B cell (primary cell): ENCODE results near the gene SOCS3. TPM values are rescaled to one million over a fixed set of nuclear protein-coding genes. Genes with fewer than 3 reads are reported as not detected.

Source experiments
- ATAC-seq: fragments of 200-7000 bp; cut with Tn5 transposase; one replicate; pipeline ENCODE4 v1.10.0; 2021; ENCODE audit warnings: low read depth, mild to moderate bottlenecking, moderate number of reproducible peaks, moderate library complexity
- CTCF ChIA-PET: fragments of 350-600 bp; sonication (Branson Sonifier 250); formaldehyde crosslinking; loops from one replicate; lab custom pipeline; 2021; ENCODE audit warnings: antibody characterized with exemption, inconsistent platforms; lab: Charles Lee
- POLR2A ChIA-PET: fragments of 350-600 bp; sonication (Branson Sonifier 250); formaldehyde crosslinking; loops from one replicate; lab custom pipeline; 2021; ENCODE audit warnings: antibody characterized with exemption; lab: Charles Lee
- DNase-seq: peaks from one replicate; pipeline ENCODE4 v3.0.0; 2013
- H2AFZ ChIP-seq: 2 replicates; pipeline ENCODE4 v1.6.1; 2012; ENCODE audit warnings: mild to moderate bottlenecking, low read depth, low read length; ENCODE audit not compliant: insufficient read depth, poor library complexity, severe bottlenecking
- H3K27ac ChIP-seq, 2 donors: 1 replicate in 1 of 2; 2 replicates in 1 of 2; pipeline ENCODE4 v1.5.1; 2012 to 2013; ENCODE audit warnings: low read length in 2 of 2, mild to moderate bottlenecking in 2 of 2, moderate library complexity in 1 of 2
- H3K27me3 ChIP-seq, 4 experiments: fragments of 200-600 bp in 1 of 4; sonication (generic) in 1 of 4; replicated peaks in 1 of 4; 1 replicate in 2 of 4; 2 replicates in 2 of 4; pipeline versions ENCODE4 v1.6.1 to v1.7.0; 2013 to 2016; ENCODE audit warnings: low read length in 3 of 4, mild to moderate bottlenecking in 2 of 4, mixed read lengths in 1 of 4, moderate library complexity in 1 of 4; ENCODE audit not compliant: insufficient read depth in 4 of 4, control insufficient read depth in 3 of 4; ENCODE audit errors: control extremely low read depth in 1 of 4
- H3K36me3 ChIP-seq, 2 experiments: replicated peaks in 1 of 2; 1 replicate in 1 of 2; 2 replicates in 1 of 2; pipeline versions ENCODE4 v1.6.1 to v1.7.1; 2013; ENCODE audit warnings: low read length in 1 of 2; ENCODE audit not compliant: insufficient read depth in 2 of 2, control insufficient read depth in 1 of 2; ENCODE audit errors: control extremely low read depth in 1 of 2, extremely low read depth in 1 of 2
- H3K4me1 ChIP-seq, 2 donors: fragments of 200-600 bp in 1 of 2; sonication (generic) in 1 of 2; 1 replicate in 1 of 2; 2 replicates in 1 of 2; pipeline versions ENCODE4 v1.5.1 to v1.6.1; 2013 to 2017; ENCODE audit warnings: low read length in 2 of 2; ENCODE audit not compliant: control insufficient read depth in 2 of 2, insufficient read depth in 2 of 2
- H3K4me2 ChIP-seq: replicated peaks from 2 replicates; pipeline ENCODE3; 2012; ENCODE audit warnings: mild to moderate bottlenecking, low read depth, low read length; ENCODE audit not compliant: poor library complexity, severe bottlenecking
- H3K4me3 ChIP-seq, 5 experiments: fragments of 200-600 bp in 1 of 5; sonication (generic) in 1 of 5; 1 replicate in 3 of 5; 2 replicates in 2 of 5; pipeline versions ENCODE4 v1.5.1 to v1.7.0; 2011 to 2016; ENCODE audit warnings: low read length in 4 of 5, mild to moderate bottlenecking in 4 of 5, low read depth in 2 of 5, control low read depth in 1 of 5, moderate library complexity in 1 of 5; ENCODE audit not compliant: insufficient read depth in 1 of 5; ENCODE audit errors: control extremely low read depth in 1 of 5, extremely low read depth in 1 of 5
- H3K79me2 ChIP-seq: fragments of 200-600 bp; sonication (generic); one replicate; pipeline ENCODE4 v1.6.0; 2016; ENCODE audit warnings: low read length; ENCODE audit not compliant: control insufficient read depth, insufficient read depth
- H3K9ac ChIP-seq: fragments of 200-600 bp; sonication (generic); 2 replicates; pipeline ENCODE4 v1.6.1; 2017; ENCODE audit warnings: mild to moderate bottlenecking, low read length, moderate library complexity
- H3K9me3 ChIP-seq, 3 donors: one replicate each; pipeline versions ENCODE4 v1.6.1 to v1.7.1; 2013; ENCODE audit warnings: low read length in 2 of 3; ENCODE audit not compliant: control insufficient read depth in 2 of 3, insufficient read depth in 1 of 3; ENCODE audit errors: control extremely low read depth in 1 of 3
- H4K20me1 ChIP-seq: 2 replicates; pipeline ENCODE4 v1.6.0; 2012; ENCODE audit warnings: mild to moderate bottlenecking, low read length; ENCODE audit not compliant: insufficient read depth, control insufficient read depth, poor library complexity, severe bottlenecking
- H3K27ac Mint-ChIP-seq: one replicate; pipeline ENCODE4 v1.8.0; 2021; ENCODE audit warnings: mixed read lengths
- H3K27me3 Mint-ChIP-seq: one replicate; pipeline ENCODE4 v1.8.0; 2021; ENCODE audit warnings: mixed read lengths
- H3K4me1 Mint-ChIP-seq: one replicate; pipeline ENCODE4 v1.8.0; 2021; ENCODE audit warnings: mixed read lengths
- H3K4me3 Mint-ChIP-seq: one replicate; pipeline ENCODE4 v1.8.0; 2021; ENCODE audit warnings: mixed read lengths
- H3K9me3 Mint-ChIP-seq: one replicate; pipeline ENCODE4 v1.8.0; 2022; ENCODE audit warnings: mixed read lengths; ENCODE audit not compliant: insufficient read depth
- CTCF ChIP-seq: fragments of 200-600 bp; IDR thresholded peaks from one replicate; pipeline ENCODE4 v1.8.0; 2022; ENCODE audit warnings: antibody characterized with exemption, mild to moderate bottlenecking
- EZH2 ChIP-seq: IDR thresholded peaks from 2 replicates; pipeline ENCODE4 v1.6.1; 2012; ENCODE audit warnings: borderline replicate concordance, low read depth, mild to moderate bottlenecking, moderate library complexity, low read length; ENCODE audit not compliant: insufficient read depth, poor library complexity, severe bottlenecking
- WGBS: methylation state at CpG from one replicate; pipeline ENCODE4 v1.1.5; 2013; ENCODE audit warnings: missing lambda C conversion rate; ENCODE audit not compliant: insufficient coverage; 5-methylcytosine and 5-hydroxymethylcytosine counted together
- intact Hi-C: fragments of 100-400 bp; cut with micrococcal nuclease; formaldehyde crosslinking; loops from one replicate; pipeline ENCODE4 v1.10.0; 2022
- polyA plus RNA-seq: library from polyadenylated mRNA; depleted of rRNA; stranded (reverse); fragments of >200 nt; gene quantifications from 2 replicates; pipeline ENCODE4 v1.2.3, GENCODE V29; 2012
- total RNA-seq, 2 donors: library from RNA; stranded (reverse); fragments of 120-200 nt in 1 of 2; gene quantifications; 1 replicate in 1 of 2; 2 replicates in 1 of 2; pipeline versions ENCODE4 v1.2.3 to v1.2.4, GENCODE V29; 2013 to 2022

The SOCS3 gene
- total and polyA plus RNA-seq, 2 donors (not counting 1 experiment from before 2014, with no cell fraction given), result 41.8 to 67.6 TPM

DNA sequence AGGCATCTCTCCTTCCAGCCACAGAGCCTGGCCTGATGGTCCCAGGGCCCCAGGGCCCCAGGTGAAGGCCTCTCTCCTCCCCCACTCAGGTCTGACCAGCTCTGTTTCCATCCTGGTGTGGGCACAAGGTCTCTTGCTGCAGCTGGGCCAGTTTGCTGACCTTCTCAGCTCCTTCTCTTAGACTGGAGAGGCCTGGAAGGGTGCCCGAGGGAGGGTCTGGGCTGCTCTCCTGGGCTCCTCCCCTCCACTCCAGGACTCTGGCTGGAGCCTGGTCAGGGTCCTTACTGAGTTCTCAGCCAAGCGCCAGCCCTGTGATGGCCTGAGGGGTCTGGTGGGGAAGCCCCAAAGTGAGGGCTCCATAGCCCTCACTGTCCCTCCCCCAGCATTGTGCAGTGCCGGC is 12.4 kb downstream of the SOCS3 start:
- Histone ChIP-seq H3K9ac (no peak overlapping the region), H3K27ac (no peak overlapping the region), H4K20me1 (no peaks in the 10 kb centered on the region), H3K4me1 (peaks cover 58 to 79% of the 10 kb centered on the region in 2 donors), H3K36me3 (no peaks in the 10 kb centered on the region), H2AFZ (no peak overlapping the region), H3K4me2 (peak overlapping the region; percentile 46), H3K9me3 (peaks cover 0 to 9% (median 0%) of the 10 kb centered on the region in 3 donors), H3K27me3 (no peaks in the 10 kb centered on the region), H3K79me2 (no peaks in the 10 kb centered on the region), H3K4me3 (no peak overlapping the region)
- no peak for DNase-seq
- no peak for ATAC-seq
- H3K27me3 Mint-ChIP-seq, result no peaks in the 10 kb centered on the region
- H3K4me1 Mint-ChIP-seq, result peaks cover 72% of the 10 kb centered on the region
- peak overlapping the region; percentile 10 for H3K27ac Mint-ChIP-seq
- POLR2A ChIA-PET, result interaction anchor here (0.6 kb wide), 1 partner anchor 195 kb away, joined by 3 read pairs; no protein-coding TSS in a partner anchor
- WGBS, result 93% methylated on average over 3 of the region's 3 CpGs
- intact Hi-C loops, result no loop called here
- no peak overlapping the region for H3K4me3 Mint-ChIP-seq
- CTCF ChIA-PET, result interaction anchor here (1.1 to 14.5 kb wide), 3 partner anchors 9 to 74 kb away, joined by 4 to 171 read pairs (median 7); partner anchors contain the start of gene SOCS3
- no peaks in the 10 kb centered on the region for H3K9me3 Mint-ChIP-seq
- TF ChIP-seq CTCF, result no peak
- no peak for TF ChIP-seq EZH2

DNA sequence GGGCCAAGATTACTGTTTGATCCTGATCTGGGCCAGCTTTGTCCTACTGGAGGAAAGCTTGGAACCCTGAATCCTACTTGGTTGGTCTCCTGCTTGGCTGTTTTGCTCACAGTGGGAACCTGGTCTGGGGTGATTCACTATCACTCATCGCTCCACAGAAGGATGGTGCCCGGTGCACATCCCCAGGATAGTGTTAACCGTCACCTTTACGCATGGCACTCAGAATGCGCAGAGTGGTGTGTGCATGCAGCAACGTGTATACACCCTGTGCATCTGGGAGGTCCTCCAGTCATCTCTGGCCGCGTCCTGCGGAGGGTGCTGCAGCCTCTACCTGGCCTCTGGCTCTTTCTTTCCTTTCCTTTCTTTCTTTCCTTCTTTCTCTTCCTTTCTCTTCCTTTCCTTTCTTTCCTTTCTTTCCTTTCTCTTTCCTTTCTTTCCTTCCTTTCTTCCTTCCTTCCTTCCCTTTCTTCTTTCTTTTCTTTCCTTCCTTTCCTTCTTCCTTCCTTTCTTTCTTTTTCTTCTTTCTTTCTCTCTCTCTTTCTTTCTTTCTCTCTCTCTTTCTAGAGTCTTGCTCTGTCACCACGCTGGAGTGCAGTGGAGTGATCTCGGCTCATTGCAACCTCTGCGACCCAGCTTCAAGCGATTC is 13.1 kb downstream of the SOCS3 start:
- TF ChIP-seq EZH2 (no peak), CTCF (no peak)
- DNase-seq, result no peak
- H4K20me1 ChIP-seq, result no peaks in the 10 kb centered on the region
- H3K9me3 Mint-ChIP-seq, result no peaks in the 10 kb centered on the region
- H3K9me3 ChIP-seq, result peaks cover 0 to 7% (median 0%) of the 10 kb centered on the region in 3 donors
- CTCF ChIA-PET, result interaction anchor here (0.7 to 14.5 kb wide), 4 partner anchors 9 to 260 kb away, joined by 3 to 171 read pairs (median 6); partner anchors contain the start of gene SOCS3
- no peaks in the 10 kb centered on the region for H3K36me3 ChIP-seq
- peaks cover 69% of the 10 kb centered on the region for H3K4me1 Mint-ChIP-seq
- WGBS, result 97% methylated on average over 9 of the region's 13 CpGs
- no peak overlapping the region for H3K4me3 ChIP-seq
- peak overlapping the region; percentile 26 for H3K27ac Mint-ChIP-seq
- H3K9ac ChIP-seq, result no peak overlapping the region
- POLR2A ChIA-PET, result no interaction called here
- H3K27me3 ChIP-seq, result no peaks in the 10 kb centered on the region
- H3K4me2 ChIP-seq, result no peak overlapping the region
- no peak overlapping the region for H2AFZ ChIP-seq
- H3K79me2 ChIP-seq, result no peaks in the 10 kb centered on the region
- intact Hi-C loops, result no loop called here
- no peak overlapping the region for H3K4me3 Mint-ChIP-seq
- no peaks in the 10 kb centered on the region for H3K27me3 Mint-ChIP-seq
- no peak for ATAC-seq
- H3K27ac ChIP-seq, result no peak overlapping the region
- peaks cover 57 to 77% of the 10 kb centered on the region in 2 donors for H3K4me1 ChIP-seq
